GM15510 (cell line): ENCODE data around the gene FAM200A.

Source experiments
- POLR2A ChIP-seq: IDR thresholded peaks from 3 replicates; pipeline ENCODE4 v1.6.1; 2011; ENCODE audit warnings: borderline replicate concordance; ENCODE audit not compliant: insufficient read length; ENCODE audit errors: extremely low read depth

Gene FAM200A

GRCh38 chr7:99551767-99552463 lies at the start of gene FAM200A:
FAM200A (minus strand) TSS chr7:99552114; CDS start chr7:99548407, 3,707 bp downstream.
- TF ChIP-seq POLR2A, result peak; percentile 86

GRCh38 chr7:99599836-99600235 lies 47.9 kb upstream of the FAM200A start:
- TF ChIP-seq POLR2A, result no peak

- TF ChIP-seq POLR2A, result no peak
Observed at GRCh38 chr7:99597762-99598501, 46.0 kb upstream of the FAM200A start, which contains the start of gene TMEM225B. TMEM225B (plus strand) TSS chr7:99598267; CDS start chr7:99604389, 6,122 bp downstream.

- TF ChIP-seq POLR2A, result no peak
Observed at GRCh38 chr7:99596408-99596955, 44.6 kb upstream of the FAM200A start.

GRCh38 chr7:99594948-99595745 lies 43.2 kb upstream of the FAM200A start:
- TF ChIP-seq POLR2A, result no peak

GRCh38 chr7:99588868-99589267 lies 37.0 kb upstream of the FAM200A start:
- no peak for TF ChIP-seq POLR2A

GRCh38 chr7:99579956-99580777 lies 28.3 kb upstream of the FAM200A start:
- no peak for TF ChIP-seq POLR2A

- no peak for TF ChIP-seq POLR2A
Observed at GRCh38 chr7:99579281-99579955, 27.5 kb upstream of the FAM200A start.

- no peak for TF ChIP-seq POLR2A
Observed at GRCh38 chr7:99576251-99576650, 24.3 kb upstream of the FAM200A start.

GRCh38 chr7:99573257-99573656 lies 21.3 kb upstream of the FAM200A start:
- TF ChIP-seq POLR2A, result no peak

- no peak for TF ChIP-seq POLR2A
Observed at GRCh38 chr7:99571768-99572167, 19.9 kb upstream of the FAM200A start.

GRCh38 chr7:99563650-99564049 lies 11.7 kb upstream of the FAM200A start:
- TF ChIP-seq POLR2A, result no peak

- no peak for TF ChIP-seq POLR2A
Observed at GRCh38 chr7:99562832-99563231, 10.9 kb upstream of the FAM200A start.

- TF ChIP-seq POLR2A, result no peak
Observed at GRCh38 chr7:99562114-99562784, 10.3 kb upstream of the FAM200A start.

GRCh38 chr7:99561737-99562051 lies 9.8 kb upstream of the FAM200A start:
- TF ChIP-seq POLR2A, result no peak
